ENCODE measurements around the gene GALNT9. TPM values are rescaled to one million over a fixed set of nuclear protein-coding genes. Genes with fewer than 3 reads are reported as not detected.

The GALNT9 gene
- total and polyA plus RNA-seq, 10 donors: 0.20 to 2.4 (median 0.84) TPM

GRCh38 chr12:132364348-132364902 is 35.0 kb upstream of the GALNT9 start:
- no peaks in the 10 kb centered on the region for H3K36me3 ChIP-seq
- H3K4me3 ChIP-seq: no peak overlapping the region
- WGBS, 5 donors: 51 to 74% (median 58%) methylated on average over 3 to 15 of the region's 15 CpGs
- peak; percentile 45 for DNase-seq
- TF ChIP-seq CTCF (IDR thresholded peaks at IDR 0.05 in 8 of 11, conservative IDR thresholded peaks at IDR 0.05 in 3 of 11): no peak
- no peak for TF ChIP-seq POLR2AphosphoS5 (IDR thresholded peaks at IDR 0.05)
- no peak for TF ChIP-seq POLR2A (IDR thresholded peaks at IDR 0.05)
- peaks cover 0 to 5% (median 0%) of the 10 kb centered on the region in 7 donors for H3K27me3 ChIP-seq (replicated peaks in 1 of 7)
- peaks cover 0 to 8% (median 0%) of the 10 kb centered on the region in 8 donors for H3K9me3 ChIP-seq
- intact Hi-C loops (cut with DNase I; ENCODE audit: low total_unique reads): no loop called here
- H3K27ac ChIP-seq: peak overlapping the region in 1 of 8 donors; percentile 33
- peaks cover 0 to 7% (median 0%) of the 10 kb centered on the region in 6 donors for H3K4me1 ChIP-seq

GRCh38 chr12:132363661-132364347 is 34.4 kb upstream of the GALNT9 start:
- Histone ChIP-seq H3K36me3 (no peaks in the 10 kb centered on the region), H3K4me3 (no peak overlapping the region), H3K27ac (peak overlapping the region in 1 of 8 donors; percentile 33), H3K27me3 (replicated peaks in 1 of 7) (no peaks in the 10 kb centered on the region), H3K9me3 (peaks cover 0 to 8% (median 0%) of the 10 kb centered on the region in 8 donors), H3K4me1 (peaks cover 0 to 7% (median 0%) of the 10 kb centered on the region in 6 donors)
- DNase-seq: no peak
- TF ChIP-seq POLR2A (IDR thresholded peaks at IDR 0.05) (no peak), CTCF (IDR thresholded peaks at IDR 0.05 in 8 of 11, conservative IDR thresholded peaks at IDR 0.05 in 3 of 11) (no peak), POLR2AphosphoS5 (IDR thresholded peaks at IDR 0.05) (no peak)
- WGBS, 5 donors: 75 to 93% (median 84%) methylated on average over 14 to 22 of the region's 22 CpGs
- intact Hi-C loops (cut with DNase I; ENCODE audit: low total_unique reads): no loop called here

GRCh38 chr12:132362996-132363660 is 33.7 kb upstream of the GALNT9 start:
- Histone ChIP-seq H3K36me3 (no peaks in the 10 kb centered on the region), H3K27me3 (replicated peaks in 1 of 7) (no peaks in the 10 kb centered on the region), H3K27ac (no peak overlapping the region), H3K4me1 (peaks cover 0 to 7% (median 0%) of the 10 kb centered on the region in 6 donors), H3K9me3 (peaks cover 0 to 8% (median 0%) of the 10 kb centered on the region in 8 donors), H3K4me3 (no peak overlapping the region)
- DNase-seq: peak; percentile 61
- TF ChIP-seq POLR2A (IDR thresholded peaks at IDR 0.05) (no peak), POLR2AphosphoS5 (IDR thresholded peaks at IDR 0.05) (no peak), CTCF (IDR thresholded peaks at IDR 0.05 in 8 of 11, conservative IDR thresholded peaks at IDR 0.05 in 3 of 11) (no peak)
- 84 to 89% (median 88%) methylated on average over 29 of the region's 29 CpGs for WGBS, 5 donors
- intact Hi-C loops (cut with DNase I; ENCODE audit: low total_unique reads): no loop called here
